ENCODE data around the gene DRC1. TPM values are rescaled to one million over a fixed set of nuclear protein-coding genes. Genes with fewer than 3 reads are reported as not detected.

The DRC1 gene
- polyA plus RNA-seq, 1 donor from 2014 or later: 0.16 TPM

GRCh38 chr2:26363323-26363722, 38.4 kb upstream of the DRC1 start:
- Histone ChIP-seq H3K4me3 (ENCODE audit: low read length) (no peak overlapping the region), H3K4me2 (ENCODE audit: low read length) (no peak overlapping the region), H3K27ac (ENCODE audit: low read length) (no peak overlapping the region), H3K9ac (ENCODE audit: low read length) (no peak overlapping the region), H2AFZ (ENCODE audit: low read depth, low read length) (no peak overlapping the region), H3K36me3 (ENCODE audit: insufficient read depth, low read length) (peaks cover 10% of the 10 kb centered on the region), H4K20me1 (ENCODE audit: insufficient read depth) (no peaks in the 10 kb centered on the region), H3K9me3 (ENCODE audit: low read length) (no peaks in the 10 kb centered on the region), H3K9me2 (ENCODE audit: insufficient read depth, low read length) (no peaks in the 10 kb centered on the region), H3K79me2 (replicated peaks; ENCODE audit: insufficient read depth, low read length) (peaks cover 5% of the 10 kb centered on the region), H3K27me3 (ENCODE audit: insufficient read depth, low read depth, low read length) (no peaks in the 10 kb centered on the region), H3F3A (ENCODE audit: insufficient read depth, low read length, poor library complexity, severe bottlenecking) (no peaks in the 10 kb centered on the region)
- TF ChIP-seq TAF1 (IDR thresholded peaks at IDR 0.05; ENCODE audit: low read depth) (no peak), SMC3 (conservative IDR thresholded peaks at IDR 0.05; ENCODE audit: poor library complexity) (no peak), MXI1 (conservative IDR thresholded peaks at IDR 0.05; ENCODE audit: poor library complexity, severe bottlenecking) (no peak), RAD21 (conservative IDR thresholded peaks at IDR 0.05) (no peak), EZH2 (IDR thresholded peaks at IDR 0.05; ENCODE audit: borderline replicate concordance, insufficient read depth, low read length, poor library complexity, severe bottlenecking) (no peak), CTCF (IDR thresholded peaks at IDR 0.05; ENCODE audit: poor library complexity, severe bottlenecking) (no peak), EP300 (conservative IDR thresholded peaks at IDR 0.05; ENCODE audit: poor library complexity, severe bottlenecking) (no peak), POLR2AphosphoS5 (IDR thresholded peaks at IDR 0.05) (no peak)
- TF ChIP-seq, protein P1, sequence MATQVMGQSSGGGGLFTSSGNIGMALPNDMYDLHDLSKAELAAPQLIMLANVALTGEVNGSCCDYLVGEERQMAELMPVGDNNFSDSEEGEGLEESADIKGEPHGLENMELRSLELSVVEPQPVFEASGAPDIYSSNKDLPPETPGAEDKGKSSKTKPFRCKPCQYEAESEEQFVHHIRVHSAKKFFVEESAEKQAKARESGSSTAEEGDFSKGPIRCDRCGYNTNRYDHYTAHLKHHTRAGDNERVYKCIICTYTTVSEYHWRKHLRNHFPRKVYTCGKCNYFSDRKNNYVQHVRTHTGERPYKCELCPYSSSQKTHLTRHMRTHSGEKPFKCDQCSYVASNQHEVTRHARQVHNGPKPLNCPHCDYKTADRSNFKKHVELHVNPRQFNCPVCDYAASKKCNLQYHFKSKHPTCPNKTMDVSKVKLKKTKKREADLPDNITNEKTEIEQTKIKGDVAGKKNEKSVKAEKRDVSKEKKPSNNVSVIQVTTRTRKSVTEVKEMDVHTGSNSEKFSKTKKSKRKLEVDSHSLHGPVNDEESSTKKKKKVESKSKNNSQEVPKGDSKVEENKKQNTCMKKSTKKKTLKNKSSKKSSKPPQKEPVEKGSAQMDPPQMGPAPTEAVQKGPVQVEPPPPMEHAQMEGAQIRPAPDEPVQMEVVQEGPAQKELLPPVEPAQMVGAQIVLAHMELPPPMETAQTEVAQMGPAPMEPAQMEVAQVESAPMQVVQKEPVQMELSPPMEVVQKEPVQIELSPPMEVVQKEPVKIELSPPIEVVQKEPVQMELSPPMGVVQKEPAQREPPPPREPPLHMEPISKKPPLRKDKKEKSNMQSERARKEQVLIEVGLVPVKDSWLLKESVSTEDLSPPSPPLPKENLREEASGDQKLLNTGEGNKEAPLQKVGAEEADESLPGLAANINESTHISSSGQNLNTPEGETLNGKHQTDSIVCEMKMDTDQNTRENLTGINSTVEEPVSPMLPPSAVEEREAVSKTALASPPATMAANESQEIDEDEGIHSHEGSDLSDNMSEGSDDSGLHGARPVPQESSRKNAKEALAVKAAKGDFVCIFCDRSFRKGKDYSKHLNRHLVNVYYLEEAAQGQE (IDR thresholded peaks at IDR 0.05; ENCODE audit: borderline replicate concordance): no peak

GRCh38 chr2:26363958-26364357, 37.8 kb upstream of the DRC1 start:
- no peaks in the 10 kb centered on the region for H3K27me3 ChIP-seq (ENCODE audit: insufficient read depth, low read depth, low read length)
- no peaks in the 10 kb centered on the region for H3K9me3 ChIP-seq (ENCODE audit: low read length)
- H3K27ac ChIP-seq (ENCODE audit: low read length): no peak overlapping the region
- H3F3A ChIP-seq (ENCODE audit: insufficient read depth, low read length, poor library complexity, severe bottlenecking): no peaks in the 10 kb centered on the region
- H3K9me2 ChIP-seq (ENCODE audit: insufficient read depth, low read length): no peaks in the 10 kb centered on the region
- H3K4me3 ChIP-seq (ENCODE audit: low read length): no peak overlapping the region
- no peak overlapping the region for H2AFZ ChIP-seq (ENCODE audit: low read depth, low read length)
- no peaks in the 10 kb centered on the region for H4K20me1 ChIP-seq (ENCODE audit: insufficient read depth)
- peaks cover 10% of the 10 kb centered on the region for H3K36me3 ChIP-seq (ENCODE audit: insufficient read depth, low read length)
- peaks cover 3% of the 10 kb centered on the region for H3K79me2 ChIP-seq (replicated peaks; ENCODE audit: insufficient read depth, low read length)
- TF ChIP-seq MXI1 (conservative IDR thresholded peaks at IDR 0.05; ENCODE audit: poor library complexity, severe bottlenecking) (no peak), POLR2AphosphoS5 (IDR thresholded peaks at IDR 0.05) (no peak), TAF1 (IDR thresholded peaks at IDR 0.05; ENCODE audit: low read depth) (no peak), EZH2 (IDR thresholded peaks at IDR 0.05; ENCODE audit: borderline replicate concordance, insufficient read depth, low read length, poor library complexity, severe bottlenecking) (no peak), RAD21 (conservative IDR thresholded peaks at IDR 0.05) (no peak), CTCF (IDR thresholded peaks at IDR 0.05; ENCODE audit: poor library complexity, severe bottlenecking) (no peak), EP300 (conservative IDR thresholded peaks at IDR 0.05; ENCODE audit: poor library complexity, severe bottlenecking) (no peak), SMC3 (conservative IDR thresholded peaks at IDR 0.05; ENCODE audit: poor library complexity) (no peak)
- TF ChIP-seq, protein P1 (IDR thresholded peaks at IDR 0.05; ENCODE audit: borderline replicate concordance): no peak
- no peak overlapping the region for H3K4me2 ChIP-seq (ENCODE audit: low read length)
- no peak overlapping the region for H3K9ac ChIP-seq (ENCODE audit: low read length)

All from neural cell (in vitro differentiated cells).